Right lobe of liver (tissue), 4 donors: ENCODE data around the gene ZNF28.
"Not testable (repeated sequence)": the region's sequence is repeated elsewhere in the genome, so short reads cannot be mapped to it uniquely, and the experiment has no call there.

Source experiments
- POLR2A ChIP-seq: fragments of 450-650 bp; IDR thresholded peaks from one replicate; pipeline ENCODE4 v1.6.1; 2017; ENCODE audit warnings: antibody characterized with exemption, mild to moderate bottlenecking
- TF ChIP-seq, protein P1 (sequence below), 4 donors: fragments of 200-600 bp in 3 of 4; fragments of 450-650 bp in 1 of 4; IDR thresholded peaks; one replicate each; pipeline versions ENCODE4 v1.5.1 to v1.8.0; 2016 to 2022; ENCODE audit warnings: antibody characterized with exemption in 4 of 4, mild to moderate bottlenecking in 2 of 4
- donor health status: DM: no; HTN: no; CAD: no.
- donor health status: DM: no; HTN: no; CAD: no.
- donor health status: DM: no; HTN: yes; CAD: no.

DNA sequence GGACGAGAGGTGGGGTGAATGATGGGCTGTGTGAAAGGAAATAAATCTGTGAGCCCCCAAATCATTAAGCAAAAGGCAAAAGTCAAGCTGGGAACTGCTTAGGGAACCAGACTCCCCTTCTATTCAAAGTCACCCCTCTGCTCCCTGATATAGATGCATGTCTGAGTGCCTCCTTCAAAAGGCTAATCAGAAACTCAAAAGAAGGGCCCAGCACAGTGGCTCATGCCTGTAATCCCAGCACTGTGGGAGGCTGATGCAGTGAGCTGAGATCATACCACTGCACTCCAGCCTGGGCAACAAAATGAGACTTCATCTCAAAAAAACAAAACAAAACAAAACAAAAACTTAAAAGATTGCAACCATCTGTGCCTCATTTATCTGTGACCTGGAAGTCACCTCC is 12.9 kb upstream of the ZNF28 start:
- TF ChIP-seq, protein P1, sequence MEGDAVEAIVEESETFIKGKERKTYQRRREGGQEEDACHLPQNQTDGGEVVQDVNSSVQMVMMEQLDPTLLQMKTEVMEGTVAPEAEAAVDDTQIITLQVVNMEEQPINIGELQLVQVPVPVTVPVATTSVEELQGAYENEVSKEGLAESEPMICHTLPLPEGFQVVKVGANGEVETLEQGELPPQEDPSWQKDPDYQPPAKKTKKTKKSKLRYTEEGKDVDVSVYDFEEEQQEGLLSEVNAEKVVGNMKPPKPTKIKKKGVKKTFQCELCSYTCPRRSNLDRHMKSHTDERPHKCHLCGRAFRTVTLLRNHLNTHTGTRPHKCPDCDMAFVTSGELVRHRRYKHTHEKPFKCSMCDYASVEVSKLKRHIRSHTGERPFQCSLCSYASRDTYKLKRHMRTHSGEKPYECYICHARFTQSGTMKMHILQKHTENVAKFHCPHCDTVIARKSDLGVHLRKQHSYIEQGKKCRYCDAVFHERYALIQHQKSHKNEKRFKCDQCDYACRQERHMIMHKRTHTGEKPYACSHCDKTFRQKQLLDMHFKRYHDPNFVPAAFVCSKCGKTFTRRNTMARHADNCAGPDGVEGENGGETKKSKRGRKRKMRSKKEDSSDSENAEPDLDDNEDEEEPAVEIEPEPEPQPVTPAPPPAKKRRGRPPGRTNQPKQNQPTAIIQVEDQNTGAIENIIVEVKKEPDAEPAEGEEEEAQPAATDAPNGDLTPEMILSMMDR (IDR thresholded peaks at IDR 0.05): not testable (repeated sequence)
- TF ChIP-seq POLR2A: not testable (repeated sequence)
